ENCODE data around the gene NXNL1. TPM values are rescaled to one million over a fixed set of nuclear protein-coding genes. Genes with fewer than 3 reads are reported as not detected.

The NXNL1 gene
- total and polyA plus RNA-seq, 2 of the 13 experiments (the other 11 are each of a cell fraction or from before 2014, with no cell fraction given), result not detected

GRCh38 chr19:17495639-17496296 is 35.0 kb upstream of the NXNL1 start:
- Histone ChIP-seq H3K27me3 (ENCODE audit: control insufficient read depth in 1 of 2, insufficient read depth in 2 of 2, low read length in 2 of 2) (no peaks in the 10 kb centered on the region), H3K36me3 (replicated peaks in 1 of 2; ENCODE audit: control insufficient read depth in 1 of 2, insufficient read depth in 2 of 2, low read length in 2 of 2) (no peaks in the 10 kb centered on the region), H4K20me1 (ENCODE audit: insufficient read depth, low read length) (no peaks in the 10 kb centered on the region), H3K4me2 (ENCODE audit: low read depth, low read length) (no peak overlapping the region), H3K4me3 (replicated peaks in 1 of 3; ENCODE audit: insufficient read depth in 1 of 3, low read depth in 2 of 3, low read length in 3 of 3) (no peak overlapping the region), H3K9me3 (ENCODE audit: low read length) (no peaks in the 10 kb centered on the region), H3K27ac (ENCODE audit: extremely low read length, insufficient read depth, low read length) (no peak overlapping the region), H3K4me1 (ENCODE audit: insufficient read depth, low read length) (peaks cover 40% of the 10 kb centered on the region), H3K79me2 (ENCODE audit: insufficient read depth, low read length) (no peaks in the 10 kb centered on the region), H3K9ac (ENCODE audit: insufficient read depth, low read depth, low read length) (no peak overlapping the region), H2AFZ (ENCODE audit: low read length) (no peak overlapping the region)
- intact Hi-C loops (cut with micrococcal nuclease; ENCODE audit: unreplicated experiment), result no loop called here
- in situ Hi-C loops (cut with HindIII; ENCODE audit: extremely low pct_ligation_motif_present, low pct_unique_long_range_greater_than_20kb), result no loop called here
- CTCF ChIA-PET (ENCODE audit: low intra/inter-chr PET ratio, low total read pairs), result interaction anchor here (0.7 to 2.2 kb wide), 6 partner anchors 13 to 360 kb away, joined by 3 to 10 read pairs (median 6); partner anchors contain the start of gene PGLS
- TF ChIP-seq SP1 (IDR thresholded peaks at IDR 0.05) (no peak), SP1 (CRISPR knock-in tag; IDR thresholded peaks at IDR 0.05) (0 out of 2 replicates have a peak, but pooled peaks have one; percentile 17), SMAD1 (CRISPR knock-in tag; IDR thresholded peaks at IDR 0.05; ENCODE audit: borderline replicate concordance, low read depth) (0 out of 2 replicates have a peak, but pooled peaks have one; percentile 5), GATAD1 (CRISPR knock-in tag; IDR thresholded peaks at IDR 0.05) (0 out of 2 replicates have a peak, but pooled peaks have one; percentile 1), ZNF225 (CRISPR knock-in tag; IDR thresholded peaks at IDR 0.05) (0 out of 2 replicates have a peak, but pooled peaks have one; percentile 3), ZNF281 (CRISPR knock-in tag; IDR thresholded peaks at IDR 0.05; ENCODE audit: borderline replicate concordance) (no peak)
- DNase-seq (ENCODE audit: low spot score) (no peak), FAIRE-seq (no peak), ATAC-seq (no peak)
- POLR2A ChIA-PET, result interaction anchor here (1.0 to 1.2 kb wide), 2 partner anchors 12 to 16 kb away, joined by 4 to 6 read pairs; partner anchors contain the start of gene PGLS
- WGBS (ENCODE audit: low lambda C conversion rate), result 59% methylated on average over 8 of the region's 9 CpGs
- BruUV-seq (replicated peaks), result no TSS peak

Data from HepG2 (cell line).